ENCODE measurements around the gene PTHLH. TPM values are rescaled to one million over a fixed set of nuclear protein-coding genes. Genes with fewer than 3 reads are reported as not detected.

PTHLH gene
- total RNA-seq, 1 experiment from 2014 or later, result 2.2 TPM

DNA sequence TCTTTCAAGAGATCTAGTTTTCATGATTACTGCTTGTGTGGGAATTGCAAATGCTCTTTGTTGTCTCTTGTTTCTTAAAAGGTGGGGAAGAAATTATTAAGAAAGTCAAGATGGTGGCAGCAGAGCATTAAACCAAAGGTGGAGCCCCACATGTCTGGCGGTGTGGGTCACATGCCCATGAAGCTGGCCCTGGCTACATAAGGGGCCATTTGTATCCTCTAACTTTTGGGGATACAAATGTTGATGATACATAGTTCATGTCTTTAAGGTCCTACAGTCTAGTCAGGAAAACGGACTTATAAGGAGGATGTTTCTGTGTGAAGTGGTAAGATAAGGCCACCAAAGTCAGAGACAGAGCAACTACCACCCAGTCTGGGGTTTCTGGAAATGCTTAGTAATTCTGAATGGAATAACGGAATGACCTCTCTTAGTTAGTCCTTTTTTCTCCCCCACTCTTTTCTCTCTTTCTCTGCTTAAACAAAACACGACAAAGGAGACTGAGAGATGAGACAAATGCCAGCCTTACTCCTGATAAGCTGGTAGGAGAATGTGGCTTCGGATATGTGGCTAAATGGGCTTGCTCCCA is 39.9 kb upstream of the PTHLH start:
- BruUV-seq (replicated peaks), result no TSS peak
- CTCF ChIA-PET, result no interaction called here
- Histone ChIP-seq H3K36me3 (ENCODE audit: control insufficient read depth, insufficient read depth, low read length) (no peaks in the 10 kb centered on the region), H3K4me3 (ENCODE audit: low read depth in 2 of 2, low read length in 2 of 2) (no peak overlapping the region), H3K27me3 (ENCODE audit: control insufficient read depth, insufficient read depth, low read length) (no peaks in the 10 kb centered on the region), H3K4me1 (ENCODE audit: control insufficient read depth, insufficient read depth, low read length) (no peaks in the 10 kb centered on the region), H3K9me3 (ENCODE audit: control insufficient read depth, insufficient read depth, low read depth, low read length) (no peaks in the 10 kb centered on the region), H3K27ac (ENCODE audit: low read length) (no peak overlapping the region)
- DNase-seq (ENCODE audit: low read depth, low spot score) (no peak), ATAC-seq (no peak)
- intact Hi-C loops (cut with micrococcal nuclease; ENCODE audit: unreplicated experiment), result no loop called here
- in situ Hi-C loops (cut with HindIII; ENCODE audit: low pct_unique_long_range_greater_than_20kb, low sequenced_read_pairs), result no loop called here
- POLR2A ChIA-PET, result no interaction called here
- TF ChIP-seq, protein P1, sequence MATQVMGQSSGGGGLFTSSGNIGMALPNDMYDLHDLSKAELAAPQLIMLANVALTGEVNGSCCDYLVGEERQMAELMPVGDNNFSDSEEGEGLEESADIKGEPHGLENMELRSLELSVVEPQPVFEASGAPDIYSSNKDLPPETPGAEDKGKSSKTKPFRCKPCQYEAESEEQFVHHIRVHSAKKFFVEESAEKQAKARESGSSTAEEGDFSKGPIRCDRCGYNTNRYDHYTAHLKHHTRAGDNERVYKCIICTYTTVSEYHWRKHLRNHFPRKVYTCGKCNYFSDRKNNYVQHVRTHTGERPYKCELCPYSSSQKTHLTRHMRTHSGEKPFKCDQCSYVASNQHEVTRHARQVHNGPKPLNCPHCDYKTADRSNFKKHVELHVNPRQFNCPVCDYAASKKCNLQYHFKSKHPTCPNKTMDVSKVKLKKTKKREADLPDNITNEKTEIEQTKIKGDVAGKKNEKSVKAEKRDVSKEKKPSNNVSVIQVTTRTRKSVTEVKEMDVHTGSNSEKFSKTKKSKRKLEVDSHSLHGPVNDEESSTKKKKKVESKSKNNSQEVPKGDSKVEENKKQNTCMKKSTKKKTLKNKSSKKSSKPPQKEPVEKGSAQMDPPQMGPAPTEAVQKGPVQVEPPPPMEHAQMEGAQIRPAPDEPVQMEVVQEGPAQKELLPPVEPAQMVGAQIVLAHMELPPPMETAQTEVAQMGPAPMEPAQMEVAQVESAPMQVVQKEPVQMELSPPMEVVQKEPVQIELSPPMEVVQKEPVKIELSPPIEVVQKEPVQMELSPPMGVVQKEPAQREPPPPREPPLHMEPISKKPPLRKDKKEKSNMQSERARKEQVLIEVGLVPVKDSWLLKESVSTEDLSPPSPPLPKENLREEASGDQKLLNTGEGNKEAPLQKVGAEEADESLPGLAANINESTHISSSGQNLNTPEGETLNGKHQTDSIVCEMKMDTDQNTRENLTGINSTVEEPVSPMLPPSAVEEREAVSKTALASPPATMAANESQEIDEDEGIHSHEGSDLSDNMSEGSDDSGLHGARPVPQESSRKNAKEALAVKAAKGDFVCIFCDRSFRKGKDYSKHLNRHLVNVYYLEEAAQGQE (IDR thresholded peaks at IDR 0.05; ENCODE audit: insufficient read depth in 1 of 2, low read depth in 2 of 2, low read length in 1 of 2), result no peak
- TF ChIP-seq POLR2AphosphoS5 (IDR thresholded peaks at IDR 0.05; ENCODE audit: low read depth, low read length) (no peak), SIN3A (IDR thresholded peaks at IDR 0.05; ENCODE audit: borderline replicate concordance, insufficient read depth, low read depth, low read length) (no peak)
- TF ChIP-seq, protein P2, sequence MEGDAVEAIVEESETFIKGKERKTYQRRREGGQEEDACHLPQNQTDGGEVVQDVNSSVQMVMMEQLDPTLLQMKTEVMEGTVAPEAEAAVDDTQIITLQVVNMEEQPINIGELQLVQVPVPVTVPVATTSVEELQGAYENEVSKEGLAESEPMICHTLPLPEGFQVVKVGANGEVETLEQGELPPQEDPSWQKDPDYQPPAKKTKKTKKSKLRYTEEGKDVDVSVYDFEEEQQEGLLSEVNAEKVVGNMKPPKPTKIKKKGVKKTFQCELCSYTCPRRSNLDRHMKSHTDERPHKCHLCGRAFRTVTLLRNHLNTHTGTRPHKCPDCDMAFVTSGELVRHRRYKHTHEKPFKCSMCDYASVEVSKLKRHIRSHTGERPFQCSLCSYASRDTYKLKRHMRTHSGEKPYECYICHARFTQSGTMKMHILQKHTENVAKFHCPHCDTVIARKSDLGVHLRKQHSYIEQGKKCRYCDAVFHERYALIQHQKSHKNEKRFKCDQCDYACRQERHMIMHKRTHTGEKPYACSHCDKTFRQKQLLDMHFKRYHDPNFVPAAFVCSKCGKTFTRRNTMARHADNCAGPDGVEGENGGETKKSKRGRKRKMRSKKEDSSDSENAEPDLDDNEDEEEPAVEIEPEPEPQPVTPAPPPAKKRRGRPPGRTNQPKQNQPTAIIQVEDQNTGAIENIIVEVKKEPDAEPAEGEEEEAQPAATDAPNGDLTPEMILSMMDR (IDR thresholded peaks at IDR 0.05), result no peak

DNA sequence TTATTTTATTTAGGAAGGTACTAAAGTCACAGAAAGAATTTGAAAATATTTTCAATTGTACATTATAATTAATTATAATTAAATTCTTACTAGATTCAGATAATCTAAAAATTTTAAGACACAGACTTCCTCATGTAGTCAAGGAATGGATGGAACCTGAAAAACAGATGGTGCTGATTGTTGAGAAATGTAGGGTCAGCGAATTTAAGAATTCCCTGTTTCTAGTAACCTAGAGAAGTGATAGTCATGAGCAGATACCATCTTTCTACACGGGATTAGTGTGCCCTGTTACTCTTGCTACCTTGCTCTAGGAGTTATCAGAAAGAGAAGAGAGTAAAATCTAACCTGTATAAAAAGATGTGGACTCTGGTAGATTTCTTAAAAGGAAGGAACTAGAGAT is 37.5 kb upstream of the PTHLH start:
- Histone ChIP-seq H3K4me3 (ENCODE audit: low read depth in 2 of 2, low read length in 2 of 2) (no peak overlapping the region), H3K27me3 (ENCODE audit: control insufficient read depth, insufficient read depth, low read length) (no peaks in the 10 kb centered on the region), H3K9me3 (ENCODE audit: control insufficient read depth, insufficient read depth, low read depth, low read length) (no peaks in the 10 kb centered on the region), H3K4me1 (ENCODE audit: control insufficient read depth, insufficient read depth, low read length) (no peaks in the 10 kb centered on the region), H3K27ac (ENCODE audit: low read length) (no peak overlapping the region), H3K36me3 (ENCODE audit: control insufficient read depth, insufficient read depth, low read length) (no peaks in the 10 kb centered on the region)
- ChIA-PET CTCF (no interaction called here), POLR2A (no interaction called here)
- intact Hi-C loops (cut with micrococcal nuclease; ENCODE audit: unreplicated experiment), result no loop called here
- in situ Hi-C loops (cut with HindIII; ENCODE audit: low pct_unique_long_range_greater_than_20kb, low sequenced_read_pairs), result no loop called here
- ATAC-seq (no peak), DNase-seq (ENCODE audit: low read depth, low spot score) (no peak)
- no TSS peak for BruUV-seq (replicated peaks)
- TF ChIP-seq, protein P2 (IDR thresholded peaks at IDR 0.05), result no peak

DNA sequence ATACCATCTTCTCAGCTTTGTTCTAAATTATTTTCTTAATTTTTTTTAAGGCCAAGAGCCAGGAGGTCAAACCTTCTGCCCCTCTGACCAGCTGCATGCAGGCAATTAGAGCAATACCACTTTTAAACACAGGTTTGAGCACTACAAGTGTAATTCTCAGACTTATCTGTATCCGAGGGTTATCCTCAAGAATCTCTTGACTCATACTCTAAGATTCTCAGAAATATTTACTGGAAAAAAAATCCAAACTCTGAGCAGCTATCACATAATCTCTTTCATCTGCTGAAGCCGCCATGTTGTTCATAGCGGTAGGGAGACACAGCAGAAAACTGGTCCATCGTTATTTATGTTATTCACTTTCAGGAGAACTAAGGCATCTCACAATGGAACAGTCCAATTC is 27.4 kb upstream of the PTHLH start:
- BruUV-seq (replicated peaks), result no TSS peak
- Histone ChIP-seq H3K36me3 (ENCODE audit: control insufficient read depth, insufficient read depth, low read length) (no peaks in the 10 kb centered on the region), H3K4me3 (ENCODE audit: low read depth in 2 of 2, low read length in 2 of 2) (no peak overlapping the region), H3K4me1 (ENCODE audit: control insufficient read depth, insufficient read depth, low read length) (no peaks in the 10 kb centered on the region), H3K27me3 (ENCODE audit: control insufficient read depth, insufficient read depth, low read length) (no peaks in the 10 kb centered on the region), H3K27ac (ENCODE audit: low read length) (no peak overlapping the region), H3K9me3 (ENCODE audit: control insufficient read depth, insufficient read depth, low read depth, low read length) (no peaks in the 10 kb centered on the region)
- DNase-seq (ENCODE audit: low read depth, low spot score), result no peak
- intact Hi-C loops (cut with micrococcal nuclease; ENCODE audit: unreplicated experiment) (no loop called here), in situ Hi-C loops (cut with HindIII; ENCODE audit: low pct_unique_long_range_greater_than_20kb, low sequenced_read_pairs) (no loop called here)
- ATAC-seq, result no peak
- CTCF ChIA-PET, result no interaction called here
- POLR2A ChIA-PET, result no interaction called here
- TF ChIP-seq, protein P2 (IDR thresholded peaks at IDR 0.05), result no peak
- TF ChIP-seq TCF7L2 (IDR thresholded peaks at IDR 0.05; ENCODE audit: low read depth, low read length) (no peak), POLR2AphosphoS5 (IDR thresholded peaks at IDR 0.05; ENCODE audit: low read depth, low read length) (no peak), SIN3A (IDR thresholded peaks at IDR 0.05; ENCODE audit: borderline replicate concordance, insufficient read depth, low read depth, low read length) (no peak)
- TF ChIP-seq, protein P1 (IDR thresholded peaks at IDR 0.05; ENCODE audit: insufficient read depth in 1 of 2, low read depth in 2 of 2, low read length in 1 of 2), result no peak

Measured in Panc1 (cell line).